H9 (cell line): ENCODE measurements around the gene PSME1. TPM values are rescaled to one million over a fixed set of nuclear protein-coding genes. Genes with fewer than 3 reads are reported as not detected.

Source experiments
- DNase-seq: peaks from one replicate; pipeline ENCODE4 v3.0.0-alpha.2; 2017
- H2AFZ ChIP-seq: one replicate; pipeline ENCODE4 v1.6.1; 2013; ENCODE audit warnings: mild to moderate bottlenecking, low read length, control low read depth, moderate library complexity
- H2AK5ac ChIP-seq: 2 replicates; pipeline ENCODE4 v1.6.1; 2013; ENCODE audit warnings: low read length, control low read depth, mixed read lengths; ENCODE audit not compliant: insufficient read length
- H2BK120ac ChIP-seq: one replicate; pipeline ENCODE4 v1.6.1; 2013; ENCODE audit warnings: low read depth, mild to moderate bottlenecking, low read length, control low read depth, inconsistent platforms; ENCODE audit not compliant: poor library complexity, severe bottlenecking
- H2BK12ac ChIP-seq: 2 replicates; pipeline ENCODE4 v1.6.1; 2013; ENCODE audit warnings: low read length, control low read depth, mixed read lengths, low read depth; ENCODE audit not compliant: insufficient read length
- H2BK15ac ChIP-seq: 2 replicates; pipeline ENCODE4 v1.6.1; 2013; ENCODE audit warnings: low read depth, low read length, control low read depth
- H2BK20ac ChIP-seq: one replicate; pipeline ENCODE4 v1.6.1; 2013; ENCODE audit warnings: low read depth, mild to moderate bottlenecking, low read length, control low read depth, inconsistent platforms; ENCODE audit not compliant: poor library complexity, severe bottlenecking
- H2BK5ac ChIP-seq: 2 replicates; pipeline ENCODE4 v1.6.1; 2013; ENCODE audit warnings: low read length, control low read depth, mixed read lengths; ENCODE audit not compliant: insufficient read length
- H3K14ac ChIP-seq: 2 replicates; pipeline ENCODE4 v1.6.1; 2013; ENCODE audit warnings: low read length, control low read depth; ENCODE audit not compliant: insufficient read depth
- H3K18ac ChIP-seq: 2 replicates; pipeline ENCODE4 v1.6.1; 2013; ENCODE audit warnings: low read depth, mild to moderate bottlenecking, mixed read lengths, low read length, control low read depth; ENCODE audit not compliant: insufficient read length
- H3K23ac ChIP-seq: 2 replicates; pipeline ENCODE4 v1.6.1; 2013; ENCODE audit warnings: low read length, control low read depth, mixed read lengths, low read depth; ENCODE audit not compliant: insufficient read length
- H3K23me2 ChIP-seq: 2 replicates; pipeline ENCODE4 v1.6.1; 2013; ENCODE audit warnings: low read depth, mild to moderate bottlenecking, mixed read lengths, low read length, control low read depth; ENCODE audit not compliant: insufficient read length, poor library complexity, severe bottlenecking
- H3K27ac ChIP-seq: 2 replicates; pipeline ENCODE4 v1.5.1; 2013; ENCODE audit warnings: low read length, control low read depth, mixed read lengths, low read depth; ENCODE audit not compliant: insufficient read length
- H3K27me3 ChIP-seq: 2 replicates; pipeline ENCODE4 v1.6.1; 2013; ENCODE audit warnings: low read length, control low read depth, inconsistent platforms; ENCODE audit not compliant: insufficient read depth
- H3K4ac ChIP-seq: 2 replicates; pipeline ENCODE4 v1.6.1; 2013; ENCODE audit warnings: low read depth, mild to moderate bottlenecking, control low read depth, inconsistent platforms, low read length, moderate library complexity
- H3K4me1 ChIP-seq: 2 replicates; pipeline ENCODE4 v1.6.1; 2013; ENCODE audit warnings: low read length, control low read depth, inconsistent platforms; ENCODE audit not compliant: insufficient read depth
- H3K4me2 ChIP-seq: 2 replicates; pipeline ENCODE4 v1.6.1; 2013; ENCODE audit warnings: low read length, control low read depth, mixed read lengths; ENCODE audit not compliant: insufficient read length, insufficient read depth
- H3K56ac ChIP-seq: 2 replicates; pipeline ENCODE4 v1.6.1; 2013; ENCODE audit warnings: low read depth, mild to moderate bottlenecking, mixed read lengths, low read length, control low read depth; ENCODE audit not compliant: insufficient read length
- H3K79me1 ChIP-seq: 2 replicates; pipeline ENCODE4 v1.6.1; 2013; ENCODE audit warnings: low read depth, mild to moderate bottlenecking, moderate library complexity, low read length, control low read depth, inconsistent platforms; ENCODE audit not compliant: insufficient read depth, poor library complexity, severe bottlenecking
- H3K79me2 ChIP-seq: 2 replicates; pipeline ENCODE4 v1.6.1; 2013; ENCODE audit warnings: low read length, control low read depth, inconsistent platforms; ENCODE audit not compliant: insufficient read depth
- H3K9ac ChIP-seq: 2 replicates; pipeline ENCODE4 v1.6.1; 2013; ENCODE audit warnings: low read length, control low read depth, mixed read lengths; ENCODE audit not compliant: insufficient read length; ENCODE audit errors: extremely low read depth
- H3K9me3 ChIP-seq: one replicate; pipeline ENCODE4 v1.6.1; 2013; ENCODE audit warnings: low read depth, low read length, inconsistent platforms; ENCODE audit not compliant: control insufficient read depth
- H3T11ph ChIP-seq: one replicate; pipeline ENCODE4 v1.6.1; 2013; ENCODE audit warnings: mild to moderate bottlenecking, low read length, control low read depth, inconsistent platforms
- H4K20me1 ChIP-seq: one replicate; pipeline ENCODE4 v1.6.1; 2013; ENCODE audit not compliant: control insufficient read depth, insufficient read length, insufficient read depth
- H4K5ac ChIP-seq: 2 replicates; pipeline ENCODE4 v1.6.1; 2013; ENCODE audit warnings: low read depth, mild to moderate bottlenecking, mixed read lengths, low read length, control low read depth; ENCODE audit not compliant: insufficient read length
- H4K8ac ChIP-seq: replicated peaks from 2 replicates; pipeline ENCODE4 v1.6.1; 2013; ENCODE audit warnings: low read length, control low read depth, mixed read lengths, low read depth; ENCODE audit not compliant: insufficient read length
- H4K91ac ChIP-seq: 2 replicates; pipeline ENCODE4 v1.6.1; 2013; ENCODE audit warnings: low read depth, mild to moderate bottlenecking, moderate library complexity, mixed read lengths, low read length, control low read depth; ENCODE audit not compliant: insufficient read length
- H3K27ac Mint-ChIP-seq, 3 experiments: 2 replicates in 2 of 3; 3 replicates in 1 of 3; pipeline ENCODE4 v1.8.0; 2020 to 2021; ENCODE audit warnings: mixed read lengths in 3 of 3, mild to moderate bottlenecking in 1 of 3, moderate library complexity in 1 of 3
- H3K27me3 Mint-ChIP-seq: 2 replicates; pipeline ENCODE4 v1.8.0; 2021; ENCODE audit warnings: low read depth, mild to moderate bottlenecking, moderate library complexity, mixed read lengths
- H3K36me3 Mint-ChIP-seq, 3 experiments: 2 replicates in 2 of 3; 3 replicates in 1 of 3; pipeline ENCODE4 v1.8.0; 2020 to 2021; ENCODE audit warnings: low read depth in 3 of 3, mixed read lengths in 3 of 3; ENCODE audit not compliant: insufficient read depth in 1 of 3
- H3K4me1 Mint-ChIP-seq, 2 experiments: 2 replicates each; pipeline ENCODE4 v1.8.0; 2020; ENCODE audit warnings: mixed read lengths in 2 of 2
- H3K4me3 Mint-ChIP-seq, 2 experiments: 2 replicates in 1 of 2; 3 replicates in 1 of 2; pipeline ENCODE4 v1.8.0; 2020 to 2021; ENCODE audit warnings: mild to moderate bottlenecking in 2 of 2, mixed read lengths in 2 of 2, moderate library complexity in 1 of 2
- H3K9me3 Mint-ChIP-seq, 2 experiments: 2 replicates in 1 of 2; 3 replicates in 1 of 2; pipeline ENCODE4 v1.8.0; 2020; ENCODE audit warnings: mild to moderate bottlenecking in 2 of 2, mixed read lengths in 2 of 2, moderate library complexity in 1 of 2
- WGBS: extraction: QIAGEN DNeasy Blood & Tissue Kit; methylation state at CpG from one replicate; pipeline ENCODE4 v1.1.7; 2013; ENCODE audit warnings: missing lambda C conversion rate, low lambda C conversion rate, mixed read lengths; ENCODE audit not compliant: insufficient read length; ENCODE audit errors: extremely low coverage; 5-methylcytosine and 5-hydroxymethylcytosine counted together
- total RNA-seq: library from RNA; stranded (reverse); gene quantifications from 2 replicates; pipeline ENCODE4 v1.2.1, GENCODE V29; 2021
- TF ChIP-seq, protein P1 (sequence below): fragments of 200-600 bp; sonication (generic); conservative IDR thresholded peaks from 3 replicates; pipeline ENCODE4 v1.8.0; 2021; ENCODE audit warnings: antibody characterized with exemption, mild to moderate bottlenecking

Gene PSME1
- total RNA-seq, 1 experiment from 2014 or later, result 109 TPM

- H2BK12ac ChIP-seq, result no peak overlapping the region
- H3K4me2 ChIP-seq, result no peak overlapping the region
- no peak overlapping the region for H3K4me3 Mint-ChIP-seq
- no peak overlapping the region for H2BK5ac ChIP-seq
- H4K91ac ChIP-seq, result no peak overlapping the region
- H3K9me3 ChIP-seq, result no peaks in the 10 kb centered on the region
- H4K20me1 ChIP-seq, result no peaks in the 10 kb centered on the region
- no peak overlapping the region for H2BK20ac ChIP-seq
- H3K56ac ChIP-seq, result no peak overlapping the region
- no peaks in the 10 kb centered on the region for H3K9me3 Mint-ChIP-seq
- no peak overlapping the region for H3K27ac Mint-ChIP-seq
- H2AK5ac ChIP-seq, result no peak overlapping the region
- peaks cover 0 to 4% of the 10 kb centered on the region in 2 experiments; a peak in 2 of 4 replicates for H3K4me1 Mint-ChIP-seq
- no peaks in the 10 kb centered on the region; the same call in 1 of the 2 replicates for H3K27me3 Mint-ChIP-seq
- H3K27ac ChIP-seq, result no peak overlapping the region
- no peak for DNase-seq
- H3K23ac ChIP-seq, result no peak overlapping the region
- H3T11ph ChIP-seq, result no peak overlapping the region
- WGBS, result no CpG with 5 or more reads among the region's 14 CpGs
- no peaks in the 10 kb centered on the region for H3K79me2 ChIP-seq
- no peaks in the 10 kb centered on the region for H3K79me1 ChIP-seq
- H3K4me1 ChIP-seq, result no peaks in the 10 kb centered on the region
- H4K8ac ChIP-seq, result no peak overlapping the region
- H3K4ac ChIP-seq, result no peak overlapping the region
- peaks cover 31 to 73% (median 59%) of the 10 kb centered on the region in 3 experiments for H3K36me3 Mint-ChIP-seq
- no peak overlapping the region for H3K18ac ChIP-seq
- H3K23me2 ChIP-seq, result no peaks in the 10 kb centered on the region
- H2BK120ac ChIP-seq, result no peak overlapping the region
- H2BK15ac ChIP-seq, result no peak overlapping the region
- no peak overlapping the region for H4K5ac ChIP-seq
- no peaks in the 10 kb centered on the region for H3K27me3 ChIP-seq
- TF ChIP-seq, protein P1, sequence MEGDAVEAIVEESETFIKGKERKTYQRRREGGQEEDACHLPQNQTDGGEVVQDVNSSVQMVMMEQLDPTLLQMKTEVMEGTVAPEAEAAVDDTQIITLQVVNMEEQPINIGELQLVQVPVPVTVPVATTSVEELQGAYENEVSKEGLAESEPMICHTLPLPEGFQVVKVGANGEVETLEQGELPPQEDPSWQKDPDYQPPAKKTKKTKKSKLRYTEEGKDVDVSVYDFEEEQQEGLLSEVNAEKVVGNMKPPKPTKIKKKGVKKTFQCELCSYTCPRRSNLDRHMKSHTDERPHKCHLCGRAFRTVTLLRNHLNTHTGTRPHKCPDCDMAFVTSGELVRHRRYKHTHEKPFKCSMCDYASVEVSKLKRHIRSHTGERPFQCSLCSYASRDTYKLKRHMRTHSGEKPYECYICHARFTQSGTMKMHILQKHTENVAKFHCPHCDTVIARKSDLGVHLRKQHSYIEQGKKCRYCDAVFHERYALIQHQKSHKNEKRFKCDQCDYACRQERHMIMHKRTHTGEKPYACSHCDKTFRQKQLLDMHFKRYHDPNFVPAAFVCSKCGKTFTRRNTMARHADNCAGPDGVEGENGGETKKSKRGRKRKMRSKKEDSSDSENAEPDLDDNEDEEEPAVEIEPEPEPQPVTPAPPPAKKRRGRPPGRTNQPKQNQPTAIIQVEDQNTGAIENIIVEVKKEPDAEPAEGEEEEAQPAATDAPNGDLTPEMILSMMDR, result no peak
- no peak overlapping the region for H3K14ac ChIP-seq
- no peak overlapping the region for H3K9ac ChIP-seq
- H2AFZ ChIP-seq, result no peak overlapping the region
Observed at GRCh38 chr14:24177891-24178290, 41.9 kb downstream of the PSME1 start.
